Immature natural killer cell (primary cell): ENCODE results near the gene DSCAML1. TPM values are rescaled to one million over a fixed set of nuclear protein-coding genes. Genes with fewer than 3 reads are reported as not detected.

Experiments
- DNase-seq, 3 donors: peaks; one replicate each; pipeline ENCODE4 v3.0.0; 2022; ENCODE audit warnings: mixed read lengths in 1 of 3
- H3K27ac Mint-ChIP-seq, 6 donors: one replicate each; pipeline ENCODE4 v1.8.0; 2020; ENCODE audit warnings: mixed read lengths in 6 of 6, mild to moderate bottlenecking in 5 of 6, inconsistent platforms in 4 of 6, moderate library complexity in 3 of 6
- H3K27me3 Mint-ChIP-seq, 3 donors: one replicate each; pipeline ENCODE4 v1.8.0; 2020 to 2021; ENCODE audit warnings: low read depth in 3 of 3, mild to moderate bottlenecking in 3 of 3, mixed read lengths in 3 of 3, moderate library complexity in 3 of 3, inconsistent platforms in 1 of 3
- H3K36me3 Mint-ChIP-seq, 3 donors: one replicate each; pipeline ENCODE4 v1.8.0; 2020; ENCODE audit warnings: mixed read lengths in 3 of 3, inconsistent platforms in 2 of 3, mild to moderate bottlenecking in 2 of 3
- H3K4me1 Mint-ChIP-seq, 2 donors: one replicate each; pipeline ENCODE4 v1.8.0; 2020; ENCODE audit warnings: inconsistent platforms in 2 of 2, mild to moderate bottlenecking in 2 of 2, mixed read lengths in 2 of 2, moderate library complexity in 1 of 2
- H3K4me3 Mint-ChIP-seq, 5 donors: one replicate each; pipeline ENCODE4 v1.8.0; 2020; ENCODE audit warnings: mild to moderate bottlenecking in 5 of 5, mixed read lengths in 5 of 5, inconsistent platforms in 3 of 5, moderate library complexity in 3 of 5
- H3K9me3 Mint-ChIP-seq, 6 donors: one replicate each; pipeline ENCODE4 v1.8.0; 2020; ENCODE audit warnings: mild to moderate bottlenecking in 6 of 6, mixed read lengths in 6 of 6, inconsistent platforms in 4 of 6, moderate library complexity in 3 of 6
- polyA plus RNA-seq, 3 donors: library from polyadenylated mRNA; unstranded; fragments of 300-500 nt; fragmentation: Illumina TruSeq; gene quantifications; one replicate each; pipeline ENCODE4 v1.2.3, GENCODE V29; 2021

The DSCAML1 gene
- polyA plus RNA-seq, 3 donors from 2014 or later = not detected

DNA sequence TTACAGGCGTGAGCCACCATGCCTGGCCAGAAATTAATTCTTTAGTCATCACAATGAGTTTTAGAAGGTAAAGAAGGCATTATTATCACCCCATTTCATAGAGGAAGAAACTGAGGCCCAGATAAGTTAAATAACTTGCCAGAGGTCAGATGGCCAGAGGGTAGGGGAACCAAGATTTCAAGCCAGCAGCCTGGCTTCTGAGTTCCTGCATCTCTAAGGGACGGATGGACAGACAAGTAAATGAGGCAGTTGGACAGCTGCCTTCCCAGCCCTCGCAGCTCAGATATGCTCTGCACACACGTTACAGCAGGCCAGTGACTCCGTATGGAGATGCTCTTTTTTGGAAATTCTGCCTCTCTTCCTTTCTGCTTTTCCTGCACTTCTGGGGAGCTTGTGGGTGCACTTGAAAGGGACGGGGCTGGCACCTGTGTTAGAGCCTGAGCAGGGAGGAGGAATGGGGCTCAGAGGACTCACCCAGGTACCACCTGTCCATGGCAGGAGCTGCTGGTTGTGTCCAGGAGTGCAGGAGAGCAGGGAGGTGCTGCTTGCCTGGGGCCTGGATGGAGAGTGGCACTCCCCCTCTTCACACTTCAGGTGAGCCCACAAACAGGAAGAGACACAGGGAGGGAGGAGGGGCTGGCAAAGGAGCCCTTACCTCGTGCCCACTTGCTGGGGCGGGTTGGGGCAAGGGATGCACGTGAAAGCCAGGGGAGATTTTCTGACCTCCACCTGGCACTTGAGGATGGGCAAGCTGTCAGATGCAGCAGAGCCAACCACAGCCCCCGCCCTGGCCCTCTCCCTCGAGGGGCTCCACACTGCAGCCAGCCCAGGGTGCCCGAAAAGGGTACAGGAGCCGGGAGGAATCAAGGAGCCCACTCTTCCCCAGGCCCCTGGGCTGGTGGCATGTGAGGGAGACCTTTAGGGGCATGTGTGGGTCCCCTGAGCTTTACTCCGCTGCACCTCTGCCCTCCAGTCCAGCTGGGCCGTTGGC lies 30.8 kb upstream of the DSCAML1 start:
- H3K4me1 Mint-ChIP-seq = peaks cover 26% of the 10 kb centered on the region in 2 donors
- no peaks in the 10 kb centered on the region for H3K36me3 Mint-ChIP-seq
- H3K9me3 Mint-ChIP-seq = no peaks in the 10 kb centered on the region
- peak overlapping the region; percentile 4 to 39 (median 24) for H3K4me3 Mint-ChIP-seq
- DNase-seq = peak in 1 of 3 donors; percentile 21
- peak overlapping the region in 3 of 6 donors; percentile 50 to 89 (median 51) for H3K27ac Mint-ChIP-seq
- H3K27me3 Mint-ChIP-seq = peaks cover 4 to 5% (median 5%) of the 10 kb centered on the region in 3 donors

DNA sequence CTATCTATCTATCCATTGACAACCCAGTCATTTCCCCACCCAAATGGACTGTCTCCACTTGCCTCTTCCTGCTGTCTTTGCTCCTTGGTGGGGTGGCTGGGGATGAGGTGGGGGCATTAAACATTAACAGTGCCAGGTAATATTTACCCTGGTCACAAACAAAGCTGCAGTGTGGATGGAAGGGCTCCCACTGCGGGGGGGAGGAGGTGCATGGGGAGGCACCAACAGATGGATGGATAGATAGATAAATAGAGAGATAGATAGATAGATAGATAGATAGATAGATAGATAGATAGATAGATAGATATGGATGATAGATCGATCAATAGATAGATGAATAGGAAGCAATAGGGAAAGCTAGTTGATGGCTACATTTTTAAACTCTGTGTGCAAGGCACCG lies 29.8 kb upstream of the DSCAML1 start:
- Mint-ChIP-seq H3K4me1 (peaks cover 26 to 29% of the 10 kb centered on the region in 2 donors), H3K36me3 (no peaks in the 10 kb centered on the region), H3K27ac (no peak overlapping the region)

DNA sequence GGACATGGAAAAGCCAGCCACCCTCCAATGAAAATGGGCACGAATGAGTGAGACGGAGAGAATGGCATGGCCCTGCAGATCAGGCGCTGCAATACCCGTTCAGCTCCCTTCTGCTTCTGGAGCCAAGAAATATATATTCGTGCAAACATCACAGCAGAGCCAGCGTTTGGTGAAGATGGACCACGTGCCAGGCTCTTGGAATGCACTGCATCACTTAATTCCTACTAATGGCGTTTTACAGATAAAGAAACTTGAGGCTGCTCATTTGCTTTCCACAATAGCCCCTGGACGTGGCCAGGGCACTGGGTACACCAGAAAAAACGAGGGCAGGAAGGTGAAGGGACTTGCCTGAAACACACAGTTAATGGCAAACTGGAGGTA lies 29.2 kb upstream of the DSCAML1 start:
- no peak overlapping the region for H3K27ac Mint-ChIP-seq
- no peaks in the 10 kb centered on the region for H3K36me3 Mint-ChIP-seq
- H3K4me1 Mint-ChIP-seq = peaks cover 26 to 27% of the 10 kb centered on the region in 2 donors
- H3K27me3 Mint-ChIP-seq = peaks cover 4 to 5% (median 5%) of the 10 kb centered on the region in 3 donors
- H3K9me3 Mint-ChIP-seq = no peaks in the 10 kb centered on the region
- DNase-seq = no peak
- H3K4me3 Mint-ChIP-seq = no peak overlapping the region

More for the DNA sequence above, 29.8 kb upstream of the DSCAML1 start:
- DNase-seq = no peak
- no peaks in the 10 kb centered on the region for H3K9me3 Mint-ChIP-seq
- peaks cover 3 to 5% (median 4%) of the 10 kb centered on the region in 3 donors for H3K27me3 Mint-ChIP-seq
- H3K4me3 Mint-ChIP-seq = no peak overlapping the region

DNA sequence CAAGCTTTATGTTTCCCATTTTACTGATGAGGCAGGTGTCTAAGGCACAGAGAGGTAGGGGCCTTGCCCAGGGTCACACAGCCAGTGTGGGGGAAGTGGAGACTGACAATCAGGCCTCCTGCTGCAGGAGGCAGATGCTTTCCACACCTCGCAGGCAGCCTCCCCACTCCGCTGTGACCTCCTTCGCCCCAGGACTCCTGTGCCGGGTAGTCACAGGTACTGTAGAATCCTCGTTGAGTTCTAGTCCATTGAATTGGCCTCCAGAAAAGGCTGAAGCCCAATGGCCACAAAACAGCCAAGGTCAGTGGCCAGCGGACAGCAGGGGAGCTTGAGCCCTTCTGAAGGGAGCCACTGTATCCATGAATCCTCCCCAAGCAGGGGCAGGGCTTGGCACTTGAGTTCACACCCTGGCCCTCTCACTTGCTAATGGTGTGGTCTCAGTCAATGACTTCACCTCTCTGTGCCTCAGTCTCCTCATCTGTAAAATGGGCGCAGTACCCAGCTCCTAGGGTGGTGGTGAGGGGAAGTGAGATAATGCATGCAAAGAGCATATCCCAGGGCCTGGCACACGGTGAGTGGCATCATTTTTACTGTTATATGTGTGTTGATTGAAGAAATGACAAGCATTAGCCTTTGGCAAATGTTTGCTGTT lies 28.6 kb upstream of the DSCAML1 start:
- no peak overlapping the region for H3K4me3 Mint-ChIP-seq
- H3K36me3 Mint-ChIP-seq = no peaks in the 10 kb centered on the region
- H3K4me1 Mint-ChIP-seq = peaks cover 22% of the 10 kb centered on the region in 2 donors
- H3K9me3 Mint-ChIP-seq = no peaks in the 10 kb centered on the region
- no peak for DNase-seq
- H3K27ac Mint-ChIP-seq = no peak overlapping the region
- H3K27me3 Mint-ChIP-seq = peaks cover 4 to 5% (median 5%) of the 10 kb centered on the region in 3 donors

DNA sequence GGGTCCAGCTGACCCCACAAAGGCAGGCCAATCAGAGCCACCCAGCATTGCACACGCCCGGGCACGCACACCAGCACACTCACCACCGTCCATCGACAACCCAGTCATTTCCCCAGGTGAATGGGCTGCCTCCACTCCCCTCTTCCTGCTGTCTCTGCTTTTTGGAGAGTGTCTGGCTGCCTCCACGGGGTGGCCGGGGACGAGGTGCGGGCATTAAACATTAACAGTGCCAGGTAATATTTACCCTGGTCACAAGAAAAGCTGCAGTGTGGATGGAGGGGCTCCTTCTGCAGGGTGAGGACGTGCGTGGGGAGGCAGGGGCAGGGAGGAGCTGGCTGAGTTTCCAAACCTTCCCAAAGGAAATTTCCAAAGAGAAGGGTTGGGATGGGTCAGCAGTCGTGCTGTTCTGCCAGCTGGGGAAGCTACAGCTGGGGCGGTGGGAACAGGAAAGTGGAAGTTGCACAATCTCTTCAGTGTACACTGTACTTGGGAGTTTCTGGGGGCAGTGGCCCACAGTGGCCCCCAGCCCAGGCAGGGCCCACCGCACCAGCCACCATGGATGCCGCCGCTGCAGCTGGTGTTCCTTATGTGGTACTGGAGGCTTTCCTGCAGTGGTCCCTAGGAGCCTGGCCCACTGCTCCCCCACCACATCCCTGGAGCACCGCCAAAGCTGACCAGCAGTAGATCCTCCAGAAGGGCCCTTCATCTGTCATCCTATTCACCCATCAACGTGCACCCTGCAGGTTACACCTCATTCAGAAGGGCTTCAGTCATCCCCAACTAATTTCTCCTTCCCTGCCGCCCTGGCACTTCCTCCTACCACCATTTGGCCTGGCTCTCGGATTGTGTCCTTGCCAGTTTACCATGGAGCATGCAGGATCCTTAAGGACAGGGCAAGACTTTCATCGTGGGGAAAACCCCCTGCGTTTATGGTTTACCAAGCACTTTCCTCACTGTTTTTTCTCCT lies 27.8 kb upstream of the DSCAML1 start, which contains the start of gene FXYD2:
FXYD2 (minus strand) TSS at position 174 of the 967 bp plus-strand sequence; CDS start at position 108, 66 bp downstream.
- H3K27ac Mint-ChIP-seq = no peak within 1 kb of the TSS
- no peak within 1 kb of the TSS for H3K4me3 Mint-ChIP-seq
- H3K36me3 Mint-ChIP-seq = no peaks in the 10 kb centered on the region
- no peaks in the 10 kb centered on the region for H3K9me3 Mint-ChIP-seq
- no peak for DNase-seq
- peaks cover 3 to 4% (median 3%) of the 10 kb centered on the region in 3 donors for H3K27me3 Mint-ChIP-seq
- peaks cover 16 to 17% of the 10 kb centered on the region in 2 donors for H3K4me1 Mint-ChIP-seq

DNA sequence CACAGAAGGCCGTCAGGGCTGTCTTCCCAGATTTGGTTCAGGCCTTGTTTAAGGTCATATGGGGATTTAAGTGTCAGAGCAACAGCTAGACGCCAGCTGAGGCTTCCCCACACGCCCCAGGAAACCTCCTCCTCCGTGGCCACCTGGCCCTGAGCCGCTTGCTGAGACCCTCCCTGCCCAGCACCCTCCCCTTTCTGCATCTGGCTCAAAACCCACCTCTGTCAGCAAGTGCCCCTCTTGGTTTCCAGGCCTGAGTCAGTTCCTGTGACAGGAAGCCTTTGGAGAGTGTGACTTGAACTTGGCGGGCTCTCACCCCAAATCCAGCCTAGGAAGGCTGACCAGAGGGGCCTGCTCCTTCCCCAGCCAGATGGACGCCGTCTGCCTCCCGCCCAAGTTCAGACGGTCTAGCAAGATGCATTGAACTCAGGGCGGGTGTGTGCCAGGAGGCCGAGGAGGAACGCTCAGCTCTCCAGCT lies 27.0 kb upstream of the DSCAML1 start:
- H3K4me1 Mint-ChIP-seq = peaks cover 16 to 17% of the 10 kb centered on the region in 2 donors
- H3K9me3 Mint-ChIP-seq = no peaks in the 10 kb centered on the region
- no peak overlapping the region for H3K4me3 Mint-ChIP-seq
- peaks cover 3 to 4% (median 3%) of the 10 kb centered on the region in 3 donors for H3K27me3 Mint-ChIP-seq
- H3K27ac Mint-ChIP-seq = no peak overlapping the region
- no peaks in the 10 kb centered on the region for H3K36me3 Mint-ChIP-seq
- DNase-seq = no peak

DNA sequence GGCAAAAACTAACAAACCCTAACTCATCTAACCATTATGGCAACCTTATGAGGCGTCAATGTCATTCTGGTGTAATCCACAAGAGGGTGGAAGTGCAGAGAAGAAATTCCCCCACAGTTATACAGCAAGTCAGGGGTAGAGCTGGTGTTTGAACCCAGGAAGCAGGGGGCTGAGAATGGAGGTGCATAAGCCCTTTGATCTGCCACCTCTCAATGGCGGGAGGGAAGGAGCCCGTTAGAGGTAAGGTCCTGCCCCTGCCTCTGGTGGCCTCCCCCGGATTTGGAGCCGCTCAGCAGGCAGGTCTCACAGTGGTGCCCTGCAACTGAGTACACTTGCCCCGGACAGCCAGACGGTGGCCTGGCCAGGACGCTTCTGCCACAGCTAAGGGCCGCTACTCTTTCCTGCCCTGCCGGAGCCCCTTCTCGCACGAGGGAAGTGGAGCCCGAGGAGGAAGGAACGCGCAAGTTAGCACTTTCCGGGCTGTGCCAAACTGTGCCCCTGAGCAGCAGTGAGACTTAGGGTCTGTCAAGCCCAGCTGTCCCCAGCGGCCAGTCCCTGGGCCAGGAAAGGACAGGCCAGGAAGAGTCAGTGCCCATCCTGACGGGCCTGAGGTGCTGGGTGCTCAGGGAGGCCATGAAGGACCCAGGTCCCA lies 26.4 kb upstream of the DSCAML1 start:
- Mint-ChIP-seq H3K4me1 (peaks cover 13 to 16% of the 10 kb centered on the region in 2 donors), H3K9me3 (no peaks in the 10 kb centered on the region), H3K36me3 (no peaks in the 10 kb centered on the region), H3K27ac (peak overlapping the region in 3 of 6 donors; percentile 17 to 44 (median 39)), H3K27me3 (peaks cover 3 to 4% (median 3%) of the 10 kb centered on the region in 3 donors), H3K4me3 (no peak overlapping the region)
- DNase-seq = no peak

DNA sequence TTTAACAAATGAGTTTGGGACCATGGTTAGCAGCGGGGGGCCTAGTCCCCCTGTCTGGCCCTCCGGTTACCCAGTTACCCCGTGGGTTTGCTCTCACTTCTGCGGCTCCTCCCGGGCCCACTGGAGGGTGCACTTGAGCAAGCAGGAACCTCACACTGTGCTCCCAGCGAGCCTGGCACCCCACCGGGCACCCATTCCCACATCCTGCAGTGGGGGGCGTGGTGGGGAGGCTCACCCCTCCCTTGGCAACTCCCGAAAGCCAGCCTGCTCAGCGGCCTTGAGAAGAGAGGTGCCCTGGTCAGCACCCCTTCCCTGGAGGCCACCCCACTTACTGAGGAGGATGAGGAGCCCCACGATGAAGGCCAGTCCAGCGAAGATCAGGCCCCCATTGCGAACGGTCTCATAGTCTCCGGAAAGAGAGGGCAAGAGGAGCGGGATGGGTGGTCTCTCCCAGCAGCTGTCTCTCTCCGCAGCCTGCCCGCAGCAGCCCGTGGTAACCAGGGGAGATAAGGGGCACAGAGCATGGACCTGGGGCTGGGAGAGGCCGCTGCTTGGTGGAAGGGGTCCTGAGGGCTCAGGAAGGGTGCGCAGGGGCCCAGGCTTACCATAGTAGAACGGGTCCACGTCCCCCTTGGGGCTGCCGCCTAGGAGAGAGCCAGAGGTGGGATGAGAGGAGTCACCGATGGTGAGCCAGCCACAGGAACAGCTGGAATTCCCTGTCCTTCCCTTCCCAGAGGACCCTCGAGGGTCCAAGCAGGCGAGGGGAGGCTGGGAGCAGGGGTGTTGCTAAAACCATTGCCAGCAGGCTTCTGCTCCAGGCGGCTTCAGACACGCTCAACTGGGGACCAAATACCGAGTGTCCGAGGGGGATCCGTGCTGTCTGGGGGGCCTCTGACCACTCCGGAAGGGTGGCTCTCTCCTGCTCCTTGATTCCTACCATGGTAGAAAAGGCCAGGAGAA lies 25.3 kb upstream of the DSCAML1 start:
- Mint-ChIP-seq H3K4me1 (peaks cover 15 to 17% of the 10 kb centered on the region in 2 donors), H3K4me3 (no peak overlapping the region), H3K27ac (no peak overlapping the region), H3K27me3 (peaks cover 2 to 7% (median 5%) of the 10 kb centered on the region in 3 donors), H3K9me3 (no peaks in the 10 kb centered on the region), H3K36me3 (no peaks in the 10 kb centered on the region)
- DNase-seq = peak in 2 of 3 donors; percentile 20 to 41

DNA sequence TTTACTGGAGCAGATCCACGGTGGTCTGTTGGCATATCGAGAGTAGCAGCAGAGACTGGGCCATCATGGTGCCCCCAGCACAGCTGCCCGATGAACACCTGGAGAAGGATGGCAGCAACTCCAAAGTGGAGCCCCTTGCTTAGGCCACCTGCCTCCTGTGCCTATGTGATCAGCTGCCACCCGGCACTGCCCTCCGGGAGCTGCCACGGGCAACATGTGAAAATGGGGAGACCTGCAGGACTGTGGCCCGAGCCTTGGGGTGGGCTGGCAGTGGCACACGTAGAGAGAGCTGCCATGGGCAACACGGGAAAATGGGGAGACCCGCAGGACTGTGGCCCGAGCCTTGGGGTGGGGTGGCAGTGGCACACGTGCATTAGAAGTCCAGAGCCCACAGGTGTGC lies 24.4 kb upstream of the DSCAML1 start:
- DNase-seq = no peak
- Mint-ChIP-seq H3K4me1 (peaks cover 18 to 19% of the 10 kb centered on the region in 2 donors), H3K27ac (no peak overlapping the region), H3K9me3 (no peaks in the 10 kb centered on the region), H3K36me3 (no peaks in the 10 kb centered on the region), H3K4me3 (no peak overlapping the region), H3K27me3 (peaks cover 0 to 7% (median 5%) of the 10 kb centered on the region in 3 donors)

DNA sequence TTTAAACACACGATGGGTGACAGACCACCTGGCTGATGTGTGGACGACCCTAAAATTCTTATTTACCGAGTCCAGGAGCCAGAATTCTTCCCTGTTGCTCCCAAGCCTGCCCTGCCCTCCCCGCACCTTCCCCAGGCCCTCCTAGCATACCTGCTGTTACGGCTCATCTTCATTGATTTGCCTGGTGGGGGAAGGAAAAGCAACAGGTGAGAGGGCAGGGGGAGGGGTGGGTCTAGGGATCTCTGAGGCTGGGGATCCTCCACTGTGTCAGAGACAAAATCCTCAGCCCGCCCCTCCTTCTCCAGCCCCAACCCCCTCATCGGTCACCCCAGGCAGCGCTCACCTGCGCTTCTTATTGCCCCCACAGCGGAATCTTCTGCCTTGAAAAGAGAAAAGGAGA lies 23.5 kb upstream of the DSCAML1 start:
- Mint-ChIP-seq H3K4me3 (no peak overlapping the region), H3K4me1 (peaks cover 24 to 25% of the 10 kb centered on the region in 2 donors), H3K36me3 (no peaks in the 10 kb centered on the region), H3K27me3 (peaks cover 0 to 7% (median 5%) of the 10 kb centered on the region in 3 donors), H3K27ac (no peak overlapping the region), H3K9me3 (no peaks in the 10 kb centered on the region)
- no peak for DNase-seq

DNA sequence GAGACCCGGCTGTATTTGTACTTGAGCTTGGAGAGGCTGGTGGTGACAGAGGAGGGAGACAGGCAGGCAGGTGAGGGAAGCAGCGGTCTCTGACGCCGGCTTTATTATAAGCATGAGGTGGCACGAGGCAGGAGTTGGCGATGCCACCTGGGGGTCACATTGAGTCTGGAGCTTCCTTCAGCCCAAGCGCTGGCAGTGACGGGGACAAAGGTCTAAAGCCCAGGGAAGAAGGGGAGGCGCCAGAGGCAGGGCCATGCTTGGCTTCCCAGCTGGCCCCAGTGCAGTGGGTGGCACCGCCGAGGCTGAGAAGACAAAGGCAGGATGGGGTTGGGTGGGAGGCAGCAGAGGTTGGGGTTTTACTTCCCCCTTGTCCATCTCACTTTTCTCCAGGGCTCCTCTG lies 23.1 kb upstream of the DSCAML1 start:
- Mint-ChIP-seq H3K9me3 (no peaks in the 10 kb centered on the region), H3K27ac (no peak overlapping the region), H3K4me3 (no peak overlapping the region), H3K4me1 (peaks cover 29% of the 10 kb centered on the region in 2 donors), H3K36me3 (no peaks in the 10 kb centered on the region), H3K27me3 (peaks cover 0 to 7% (median 5%) of the 10 kb centered on the region in 3 donors)
- no peak for DNase-seq
